GM19397 (cell line): ENCODE data around the gene UPF1.
"Not testable (repeated sequence)": the region's sequence is repeated elsewhere in the genome, so short reads cannot be mapped to it uniquely, and the experiment has no call there.

Source experiments
- ATAC-seq: cut with Tn5 transposase; IDR thresholded peaks from one replicate; pipeline ENCODE4 v1.9.1; 2021; ENCODE audit warnings: mild to moderate bottlenecking, moderate library complexity; ENCODE audit not compliant: unreplicated experiment

The UPF1 gene

GRCh38 chr19:18908917-18909619 lies 77.3 kb downstream of the UPF1 start:
- ATAC-seq, result no peak

GRCh38 chr19:18910010-18910409 lies 78.3 kb downstream of the UPF1 start:
- no peak for ATAC-seq

- ATAC-seq, result no peak
Measured at GRCh38 chr19:18910801-18911436, 79.2 kb downstream of the UPF1 start.

- no peak for ATAC-seq
Measured at GRCh38 chr19:18912933-18913332, 81.2 kb downstream of the UPF1 start.

GRCh38 chr19:18913466-18913865 lies 81.7 kb downstream of the UPF1 start:
- ATAC-seq, result no peak

- ATAC-seq, result no peak
Measured at GRCh38 chr19:18915639-18916038, 83.9 kb downstream of the UPF1 start.

- ATAC-seq, result not testable (repeated sequence)
Measured at GRCh38 chr19:18917593-18917992, 85.8 kb downstream of the UPF1 start.
